SIG-M5 (cell line): Measurements from ENCODE around the gene NAA35.
A peak's percentile ranks its signal among the peaks of the same experiment; 100 is the strongest.
"Not testable (repeated sequence)": the region's sequence is repeated elsewhere in the genome, so short reads cannot be mapped to it uniquely, and the experiment has no call there.

Experiments used
- DNase-seq: peaks from one replicate; lab custom pipeline; 2025; lab: John Stamatoyannopoulos, UW

NAA35 gene

DNA sequence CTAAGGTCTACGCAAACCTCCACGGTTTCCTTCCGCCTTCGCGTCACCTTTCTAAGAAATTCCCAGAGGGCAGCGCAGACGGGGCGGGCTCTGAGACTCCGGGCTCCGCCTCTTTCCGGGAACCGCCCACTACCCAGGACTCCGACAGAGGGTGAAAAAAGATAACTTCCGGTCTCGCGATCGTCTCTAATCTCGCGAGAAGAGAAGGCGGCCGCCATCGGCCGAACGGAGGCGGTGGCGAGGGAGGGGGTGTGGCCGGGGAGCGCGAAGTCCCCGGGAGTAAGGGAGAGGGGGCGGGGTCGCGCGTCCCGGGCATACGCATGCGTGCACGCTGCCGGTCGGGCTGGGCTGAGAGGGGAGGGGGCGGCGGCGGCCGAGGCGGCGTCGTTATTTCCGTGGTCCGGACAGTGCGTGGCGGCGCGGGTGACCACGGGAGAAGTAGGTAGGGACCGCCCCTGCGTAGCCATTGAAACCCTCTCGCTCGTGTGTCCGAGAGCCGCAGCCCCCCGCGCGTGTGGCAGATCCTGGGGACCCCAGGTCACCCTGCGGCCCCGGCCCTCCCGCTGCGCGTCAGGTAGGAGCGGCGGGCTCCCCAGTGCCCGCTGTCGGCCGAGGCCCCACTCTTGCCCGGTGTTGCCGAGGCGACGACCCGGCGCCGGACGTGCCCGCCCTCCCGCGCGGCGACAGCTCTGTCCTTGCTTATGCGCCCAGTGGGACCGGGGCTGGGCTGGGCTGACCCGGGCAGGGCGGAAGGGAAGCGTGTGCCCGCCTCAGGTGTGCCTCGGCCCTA is at the start of gene NAA35:
Gene NAA35 (plus strand): TSS at position 315 of the 790 bp plus-strand sequence. CDS start 1,014 bp downstream, outside the sequence.
- DNase-seq = peak; percentile 76

- no peak for DNase-seq
These were observed 48.5 kb upstream of the NAA35 start for GRCh38 chr9:85892401-85892800.

- no peak for DNase-seq
These were observed 45.3 kb upstream of the NAA35 start for GRCh38 chr9:85895685-85896084.

GRCh38 chr9:85897848-85898247 is 43.1 kb upstream of the NAA35 start:
- DNase-seq = peak; percentile 8

DNA sequence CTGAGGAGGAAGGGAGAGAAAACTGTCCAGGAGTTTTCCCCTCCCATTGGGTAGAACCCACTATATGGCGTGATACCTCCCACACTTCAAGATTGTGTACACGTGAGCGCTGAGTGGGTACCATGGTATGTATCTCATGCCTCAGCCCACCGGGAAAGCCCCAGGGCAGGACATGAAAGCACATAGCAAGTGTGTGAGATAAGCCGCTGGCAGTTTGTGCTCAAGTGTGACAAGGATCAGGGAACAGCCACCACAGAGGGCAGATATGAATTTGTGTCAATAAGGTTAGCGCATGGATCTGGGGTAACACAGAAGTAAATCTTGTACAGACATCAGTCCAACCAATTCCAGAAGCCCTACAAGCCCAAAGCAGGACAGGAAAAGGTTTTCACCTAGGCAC is 42.6 kb upstream of the NAA35 start:
- DNase-seq = no peak

DNA sequence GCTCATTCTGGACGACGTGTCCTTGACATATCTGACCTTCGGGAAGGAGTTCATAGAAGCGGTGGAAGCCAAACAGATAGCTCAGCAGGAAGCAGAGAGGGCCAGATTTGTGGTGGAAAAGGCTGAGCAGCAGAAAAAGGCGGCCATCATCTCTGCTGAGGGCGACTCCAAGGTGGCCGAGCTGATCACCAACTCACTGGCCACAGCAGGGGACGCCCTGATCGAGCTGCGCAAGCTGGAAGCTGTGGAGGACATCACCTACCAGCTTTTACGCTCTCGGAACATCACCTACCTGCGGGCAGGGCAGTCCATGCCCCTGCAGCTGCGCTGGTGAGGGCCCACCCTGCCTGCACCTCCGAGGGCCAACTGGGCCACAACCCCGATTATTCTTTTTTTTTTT is 41.6 kb upstream of the NAA35 start:
- DNase-seq = no peak

DNA sequence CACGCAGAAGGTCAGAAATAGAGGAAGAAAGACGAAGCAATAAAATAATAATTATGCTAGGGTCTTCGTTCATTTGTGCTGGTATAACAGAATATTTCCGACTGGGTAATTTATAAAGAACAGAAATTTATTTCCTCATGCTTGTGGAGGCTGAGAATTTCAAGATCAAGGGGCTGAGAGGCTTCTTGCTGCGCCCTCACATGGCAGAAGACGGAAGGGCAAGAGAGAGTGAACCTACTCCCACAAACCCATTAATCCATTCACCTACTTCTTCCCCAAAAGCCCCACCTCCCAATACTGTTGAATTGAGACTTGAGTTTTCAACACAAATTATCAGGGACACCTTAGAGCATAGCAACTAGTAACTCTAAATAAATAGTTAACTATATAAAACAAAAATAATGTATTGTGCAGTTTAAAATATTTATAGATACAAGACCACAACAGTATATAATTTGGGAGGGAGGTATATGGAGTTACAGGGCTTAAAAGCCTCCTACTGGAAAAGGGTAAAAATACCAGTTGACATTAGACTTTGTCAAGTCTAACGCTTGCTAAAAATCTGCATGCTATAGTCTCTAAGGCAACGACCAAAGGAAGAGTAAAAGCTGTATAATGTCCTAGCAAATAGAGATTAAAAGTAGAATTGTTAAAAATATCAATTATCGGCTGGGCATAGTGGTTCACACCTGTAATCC is 40.3 kb upstream of the NAA35 start:
- DNase-seq = no peak

- DNase-seq = no peak
These were observed 36.0 kb upstream of the NAA35 start for GRCh38 chr9:85904975-85905374.

GRCh38 chr9:85905957-85906356 is 35.0 kb upstream of the NAA35 start:
- DNase-seq = no peak

- no peak for DNase-seq
These were observed 31.6 kb upstream of the NAA35 start for GRCh38 chr9:85909390-85909789.

GRCh38 chr9:85914108-85914507 is 26.8 kb upstream of the NAA35 start:
- DNase-seq = no peak

DNA sequence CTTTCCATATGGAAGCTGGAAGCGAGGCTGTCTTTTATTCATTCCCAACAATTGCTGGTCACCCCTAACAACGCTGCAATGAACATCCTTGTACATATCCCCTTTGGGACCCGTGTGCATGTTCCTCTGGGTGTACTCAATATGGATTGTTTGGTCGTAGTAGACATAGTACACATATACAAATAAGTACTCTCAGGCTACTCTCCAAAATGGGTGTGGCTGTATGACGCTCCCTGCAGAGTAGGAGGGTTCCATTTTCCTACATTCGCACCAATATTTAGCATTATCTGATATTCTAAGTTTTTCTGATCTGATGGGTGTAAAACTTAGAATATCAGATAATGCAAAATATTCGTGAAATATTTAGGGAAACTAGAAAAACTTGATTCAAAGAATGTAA is 23.2 kb upstream of the NAA35 start:
- no peak for DNase-seq

DNA sequence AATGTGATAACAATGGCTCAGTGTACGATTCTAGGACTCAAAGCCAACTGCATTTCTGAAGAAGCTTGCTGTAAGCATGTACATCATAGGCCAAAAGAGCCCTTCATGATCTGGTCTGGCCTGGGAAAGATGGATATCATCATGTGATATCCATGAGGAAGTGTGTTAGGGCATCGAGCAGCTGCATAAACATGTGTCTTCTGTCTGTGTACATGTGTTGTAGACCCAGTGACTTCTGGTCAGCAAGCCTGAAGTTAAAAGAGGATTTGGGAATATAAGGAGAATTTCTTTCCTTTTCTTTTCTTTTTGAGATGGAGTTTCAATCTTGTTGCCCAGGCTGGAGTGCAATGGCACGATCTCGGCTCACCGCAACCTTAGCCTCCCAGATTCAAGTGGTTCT is 15.5 kb upstream of the NAA35 start:
- DNase-seq = no peak

GRCh38 chr9:85927076-85927475 is 13.9 kb upstream of the NAA35 start:
- DNase-seq = no peak

- no peak for DNase-seq
These were observed 9.5 kb upstream of the NAA35 start for GRCh38 chr9:85931495-85931894.

GRCh38 chr9:85935950-85936349 is 5.0 kb upstream of the NAA35 start:
- DNase-seq = not testable (repeated sequence)

DNA sequence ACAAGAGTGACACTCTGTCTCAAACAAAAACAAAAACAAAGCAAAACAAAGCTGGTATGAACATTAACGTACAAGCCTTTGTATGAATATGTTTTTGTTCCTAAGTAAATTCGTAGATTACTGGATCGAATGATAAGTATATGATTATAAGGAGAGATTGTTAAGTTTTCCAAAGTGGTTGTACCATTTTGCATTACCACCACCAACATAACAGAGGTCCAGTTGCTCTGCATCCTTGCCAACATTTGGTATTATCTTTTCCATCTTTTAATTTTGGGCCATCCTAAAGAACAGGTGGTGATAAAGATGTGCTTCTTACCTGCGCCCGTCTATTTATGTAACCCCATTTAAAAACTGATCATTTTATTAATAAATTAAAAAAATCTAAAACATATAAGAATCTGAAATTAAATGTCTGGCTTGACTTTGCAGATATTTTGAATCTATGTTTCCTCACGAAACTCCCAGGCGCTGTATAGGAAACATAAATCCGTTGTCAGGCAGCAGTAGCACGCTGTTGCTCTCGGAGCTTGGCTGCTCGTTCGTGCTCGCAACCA is 593 bp upstream of the NAA35 start:
- DNase-seq = no peak

DNA sequence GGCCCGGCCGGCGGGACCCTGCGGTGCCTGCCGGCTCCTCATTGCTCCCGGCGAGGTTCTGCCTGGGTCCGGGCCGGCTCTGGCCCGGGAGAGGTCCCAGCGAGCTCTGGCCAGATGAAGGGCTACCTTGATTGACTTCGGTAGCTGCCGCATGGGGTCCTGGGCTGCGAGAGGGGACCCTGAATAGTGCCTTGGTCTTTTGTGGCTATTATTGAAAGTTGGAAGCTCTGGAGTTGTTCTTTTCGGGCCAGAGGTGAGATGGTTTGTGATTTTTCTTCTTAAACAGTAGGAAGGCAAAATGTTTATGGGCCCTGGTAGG is 635 bp downstream of the NAA35 start:
- DNase-seq = no peak

DNA sequence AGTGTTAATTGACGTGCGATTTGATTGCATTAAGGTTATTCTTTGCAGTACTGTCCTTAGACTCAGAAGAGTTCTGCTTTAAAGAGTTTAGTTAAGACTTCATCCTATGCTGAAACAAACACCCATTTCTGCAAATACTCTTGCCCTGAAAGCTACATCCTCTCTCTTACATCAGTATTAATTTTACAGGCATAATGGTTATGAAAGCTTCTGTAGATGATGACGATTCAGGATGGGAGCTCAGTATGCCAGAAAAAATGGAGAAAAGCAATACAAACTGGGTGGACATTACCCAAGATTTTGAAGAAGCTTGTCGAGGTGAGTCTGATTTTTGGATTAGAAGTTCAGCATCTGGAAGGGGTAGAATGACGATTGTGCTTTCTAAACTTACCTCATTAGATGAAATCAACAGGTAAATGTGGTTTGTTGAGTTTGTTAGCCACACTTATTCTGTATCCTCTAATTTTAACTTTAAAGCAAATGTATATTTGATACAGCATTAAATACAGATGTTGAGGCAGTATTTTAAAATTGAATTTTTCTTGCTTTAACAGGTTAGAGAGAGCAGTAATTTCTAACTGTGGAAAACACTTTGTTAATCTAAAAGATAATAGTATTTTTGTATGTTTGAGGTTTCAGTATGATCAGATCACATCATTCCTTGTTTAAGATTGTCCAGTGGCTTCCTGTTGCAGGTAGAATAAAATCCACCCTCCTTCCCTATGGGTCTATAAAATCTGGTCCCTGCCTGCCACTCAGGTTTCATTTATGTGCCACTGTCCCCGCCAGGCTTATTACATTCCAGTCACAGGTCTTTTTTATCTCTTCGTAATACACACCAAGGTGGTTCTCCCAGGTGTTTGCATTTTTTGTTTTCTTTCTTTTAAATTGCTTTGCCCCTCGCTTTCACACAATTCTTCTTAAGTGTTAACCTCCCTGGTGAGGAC is 1.3 kb downstream of the NAA35 start:
- DNase-seq = no peak

DNA sequence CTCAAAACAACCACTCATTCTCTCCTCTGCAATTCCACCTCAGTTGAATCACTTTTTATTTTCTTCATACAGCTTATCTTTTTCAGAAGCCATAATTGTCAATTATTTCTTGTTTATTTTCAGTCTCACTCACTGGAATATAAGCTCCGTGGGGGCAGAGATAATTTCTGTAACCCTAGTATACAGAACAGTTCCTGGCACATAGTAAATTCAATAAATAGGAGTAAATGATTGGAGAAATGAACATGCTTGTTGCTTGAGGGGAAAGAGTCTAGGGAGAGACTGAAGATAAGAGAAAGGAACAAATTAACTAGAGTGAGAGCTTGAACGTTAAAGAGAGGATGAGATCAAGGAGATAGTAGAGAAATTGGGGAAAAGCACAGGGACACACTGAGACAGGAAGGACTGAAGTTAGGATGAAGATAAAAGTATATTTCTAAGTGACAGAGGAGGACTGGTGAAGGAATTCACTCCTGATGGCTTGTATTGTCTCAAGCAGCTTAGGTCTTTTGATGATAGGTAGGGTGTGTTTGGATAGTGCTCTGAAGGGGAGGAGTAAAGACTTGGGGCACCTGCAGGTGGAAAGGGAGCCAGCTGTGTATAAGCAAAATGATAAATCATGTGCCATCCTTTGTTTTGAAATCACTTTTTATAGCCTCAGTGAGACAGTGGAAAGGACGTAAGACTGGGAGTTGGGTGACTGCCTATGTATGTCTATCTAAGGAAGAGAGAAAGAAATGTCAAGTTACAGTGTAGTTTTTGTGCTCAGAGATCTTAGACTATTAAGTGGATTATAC is 2.2 kb downstream of the NAA35 start:
- DNase-seq = no peak

- DNase-seq = no peak
These were observed 2.9 kb downstream of the NAA35 start for GRCh38 chr9:85943757-85944430.
